HEK293 (cell line): ENCODE measurements around the gene XPNPEP1.

Experiments
- CTCF ChIA-PET: fragments of 350-600 bp; formaldehyde crosslinking; extraction: SDS; loops from one replicate; lab custom pipeline; 2021; ENCODE audit warnings: antibody characterized with exemption; lab: Yijun Ruan, JAX
- POLR2A ChIA-PET: fragments of 300-600 bp; formaldehyde crosslinking; extraction: SDS; loops from one replicate; lab custom pipeline; 2020; ENCODE audit warnings: antibody characterized with exemption, inconsistent platforms; lab: Yijun Ruan, JAX
- H3K27ac ChIP-seq: fragments of 200-500 bp; sonication (Bioruptor generic); 2 replicates; pipeline ENCODE4 v1.5.1; 2014; ENCODE audit warnings: low read depth, low read length, control low read depth, inconsistent platforms; ENCODE audit errors: extremely low read depth
- H3K36me3 ChIP-seq, 2 experiments: fragments of 200-500 bp in 1 of 2; sonication (Bioruptor generic) in 1 of 2; 1 replicate in 1 of 2; 2 replicates in 1 of 2; pipeline ENCODE4 v1.5.1; 2014 to 2017; ENCODE audit warnings: inconsistent platforms in 2 of 2, low read length in 2 of 2; ENCODE audit not compliant: control insufficient read depth in 2 of 2, insufficient read depth in 1 of 2
- H3K4me1 ChIP-seq: fragments of 200-500 bp; sonication (Bioruptor generic); 2 replicates; pipeline ENCODE4 v1.5.1; 2014; ENCODE audit warnings: mild to moderate bottlenecking, low read length, inconsistent platforms; ENCODE audit not compliant: control insufficient read depth, insufficient read depth
- H3K4me3 ChIP-seq: 2 replicates; pipeline ENCODE4 v1.5.1; 2011; ENCODE audit warnings: low read depth, mild to moderate bottlenecking, control low read depth, low read length, moderate library complexity
- H3K9me3 ChIP-seq: fragments of 200-500 bp; sonication (Bioruptor generic); 2 replicates; pipeline ENCODE4 v1.5.1; 2014; ENCODE audit warnings: low read depth, low read length, inconsistent platforms; ENCODE audit not compliant: control insufficient read depth, insufficient read depth
- GLIS2 ChIP-seq: fragments of 450-650 bp; formaldehyde crosslinking; IDR thresholded peaks from 2 replicates; pipeline ENCODE4 v1.5.1; 2016; ENCODE audit warnings: missing biosample characterization, missing genetic modification characterization
- PRDM1 ChIP-seq: fragments of 450-650 bp; formaldehyde crosslinking; IDR thresholded peaks from 2 replicates; pipeline ENCODE4; 2016; ENCODE audit warnings: missing biosample characterization, missing genetic modification characterization
- SCRT2 ChIP-seq: fragments of 450-650 bp; formaldehyde crosslinking; IDR thresholded peaks from 2 replicates; pipeline ENCODE4 v1.5.1; 2016; ENCODE audit warnings: missing biosample characterization, missing genetic modification characterization
- TCF7L2 ChIP-seq: IDR thresholded peaks from 2 replicates; pipeline ENCODE4 v1.6.1; 2011; ENCODE audit warnings: low read depth, mild to moderate bottlenecking, inconsistent platforms, low read length, moderate library complexity, borderline replicate concordance
- ZBTB17 ChIP-seq: fragments of 450-650 bp; formaldehyde crosslinking; IDR thresholded peaks from 2 replicates; pipeline ENCODE4 v1.5.1; 2016; ENCODE audit warnings: missing biosample characterization, missing genetic modification characterization
- ZBTB7A ChIP-seq: fragments of 450-650 bp; formaldehyde crosslinking; IDR thresholded peaks from 2 replicates; pipeline ENCODE4 v1.5.1; 2016; ENCODE audit warnings: low read depth, missing biosample characterization, missing genetic modification characterization
- ZNF23 ChIP-seq: fragments of 450-650 bp; formaldehyde crosslinking; IDR thresholded peaks from 2 replicates; pipeline ENCODE4 v1.5.1; 2016; ENCODE audit warnings: missing biosample characterization, missing genetic modification characterization, borderline replicate concordance
- ZNF623 ChIP-seq: fragments of 450-650 bp; formaldehyde crosslinking; IDR thresholded peaks from 2 replicates; pipeline ENCODE4 v1.5.1; 2016; ENCODE audit warnings: missing biosample characterization, missing genetic modification characterization
- ZNF791 ChIP-seq: fragments of 450-650 bp; formaldehyde crosslinking; IDR thresholded peaks from 2 replicates; pipeline ENCODE4 v1.5.1; 2016; ENCODE audit warnings: missing biosample characterization, missing genetic modification characterization
- ZSCAN30 ChIP-seq: fragments of 450-650 bp; IDR thresholded peaks from 2 replicates; pipeline ENCODE4 v1.5.1; 2018; ENCODE audit warnings: missing biosample characterization, mild to moderate bottlenecking, missing genetic modification characterization, moderate library complexity
- TF ChIP-seq, protein P1 (sequence below): fragments of 450-650 bp; formaldehyde crosslinking; IDR thresholded peaks from 2 replicates; pipeline ENCODE4 v1.5.0; 2017; ENCODE audit warnings: missing biosample characterization, missing genetic modification characterization, borderline replicate concordance
- TF ChIP-seq, protein P2 (sequence below): fragments of 450-650 bp; formaldehyde crosslinking; IDR thresholded peaks from 2 replicates; pipeline ENCODE4 v1.5.1; 2016; ENCODE audit warnings: missing biosample characterization, missing genetic modification characterization
- TF ChIP-seq, protein P3 (sequence below): fragments of 450-650 bp; formaldehyde crosslinking; IDR thresholded peaks from 2 replicates; pipeline ENCODE4 v1.5.1; 2017; ENCODE audit warnings: missing biosample characterization, missing genetic modification characterization
- TF ChIP-seq, protein P4 (sequence below): fragments of 450-650 bp; formaldehyde crosslinking; IDR thresholded peaks from 2 replicates; pipeline ENCODE4 v1.5.1; 2016; ENCODE audit warnings: missing biosample characterization, missing genetic modification characterization
- TF ChIP-seq, protein P5 (sequence below): fragments of 450-650 bp; formaldehyde crosslinking; IDR thresholded peaks from 2 replicates; pipeline ENCODE4 v1.5.1; 2017; ENCODE audit warnings: missing biosample characterization, missing genetic modification characterization
- TF ChIP-seq, protein P6 (sequence below): sonication (generic); formaldehyde crosslinking; IDR thresholded peaks from 2 replicates; pipeline ENCODE4 v1.8.1; 2022; ENCODE audit warnings: mild to moderate bottlenecking, moderate library complexity, missing genetic modification reagents
- TF ChIP-seq, protein P7 (sequence below): fragments of 450-650 bp; formaldehyde crosslinking; IDR thresholded peaks from 2 replicates; pipeline ENCODE4 v1.5.1; 2016; ENCODE audit warnings: missing biosample characterization, missing genetic modification characterization
- TF ChIP-seq, protein P8 (sequence below): fragments of 450-650 bp; formaldehyde crosslinking; IDR thresholded peaks from 2 replicates; pipeline ENCODE4 v1.5.1; 2016; ENCODE audit warnings: missing biosample characterization, missing genetic modification characterization
- TF ChIP-seq, protein P9 (sequence below): fragments of 450-650 bp; formaldehyde crosslinking; IDR thresholded peaks from 2 replicates; pipeline ENCODE4 v1.5.1; 2016; ENCODE audit warnings: missing biosample characterization, missing genetic modification characterization

Gene XPNPEP1

DNA sequence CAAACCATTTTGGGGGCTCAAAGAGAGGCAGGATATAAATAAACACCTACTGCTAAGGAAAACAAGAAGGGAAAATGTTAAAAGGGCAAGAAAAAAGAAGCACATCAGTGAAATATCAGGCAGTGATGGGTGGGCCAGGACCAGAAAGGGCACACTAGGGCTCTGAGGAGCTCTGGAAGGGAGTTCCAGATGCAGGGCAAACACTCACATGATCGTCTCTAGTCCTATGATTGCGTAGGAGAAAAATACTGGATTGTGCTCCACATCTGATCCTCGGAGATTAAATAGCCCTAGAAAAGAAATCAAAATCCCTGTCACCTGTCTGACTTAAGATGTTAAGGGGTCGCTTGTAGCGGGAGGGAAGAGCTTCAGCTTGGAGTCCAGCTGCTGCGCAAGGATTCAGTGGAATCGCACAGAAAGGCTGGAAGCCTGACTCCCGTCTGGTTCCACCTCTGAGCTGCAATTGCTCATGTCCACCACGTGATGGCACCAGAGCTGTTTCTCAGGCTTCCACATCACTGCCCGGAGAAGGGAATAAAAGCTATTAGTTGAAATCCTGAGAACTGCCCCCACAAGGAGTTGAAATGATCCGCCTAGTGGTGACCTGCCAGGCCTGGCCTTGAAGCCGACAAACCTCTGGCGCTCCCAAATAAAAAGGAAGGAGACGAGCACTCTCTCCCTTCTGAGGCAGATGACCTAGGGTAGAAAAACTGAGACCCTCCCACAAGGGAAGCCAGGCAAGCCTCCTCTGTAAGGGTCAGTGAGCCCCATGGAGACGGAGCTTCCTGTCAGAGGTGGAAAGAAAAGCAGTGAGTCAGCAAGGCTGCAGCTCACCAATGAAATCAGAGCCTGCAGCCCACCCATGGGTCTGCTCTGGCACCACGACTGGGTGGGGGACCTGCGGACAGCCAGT is 39.2 kb downstream of the XPNPEP1 start:
- CTCF ChIA-PET = interaction anchor here (0.6 to 2.9 kb wide), 65 partner anchors 9 to 1014 kb away, joined by 3 to 20 read pairs (median 4); partner anchors contain the start of gene MXI1
- POLR2A ChIA-PET = interaction anchor here (0.6 to 1.6 kb wide), 5 partner anchors 12 to 421 kb away, joined by 3 to 4 read pairs (median 3); partner anchors contain the start of gene ADD3
- no peaks in the 10 kb centered on the region for H3K9me3 ChIP-seq
- peaks cover 3% of the 10 kb centered on the region; the same call in 1 of the 2 replicates for H3K4me1 ChIP-seq
- peaks cover 13 to 79% of the 10 kb centered on the region in 2 experiments for H3K36me3 ChIP-seq
- H3K27ac ChIP-seq = no peak overlapping the region; the same call in 1 of the 2 replicates
- no peak overlapping the region for H3K4me3 ChIP-seq
- TF ChIP-seq, protein P1, sequence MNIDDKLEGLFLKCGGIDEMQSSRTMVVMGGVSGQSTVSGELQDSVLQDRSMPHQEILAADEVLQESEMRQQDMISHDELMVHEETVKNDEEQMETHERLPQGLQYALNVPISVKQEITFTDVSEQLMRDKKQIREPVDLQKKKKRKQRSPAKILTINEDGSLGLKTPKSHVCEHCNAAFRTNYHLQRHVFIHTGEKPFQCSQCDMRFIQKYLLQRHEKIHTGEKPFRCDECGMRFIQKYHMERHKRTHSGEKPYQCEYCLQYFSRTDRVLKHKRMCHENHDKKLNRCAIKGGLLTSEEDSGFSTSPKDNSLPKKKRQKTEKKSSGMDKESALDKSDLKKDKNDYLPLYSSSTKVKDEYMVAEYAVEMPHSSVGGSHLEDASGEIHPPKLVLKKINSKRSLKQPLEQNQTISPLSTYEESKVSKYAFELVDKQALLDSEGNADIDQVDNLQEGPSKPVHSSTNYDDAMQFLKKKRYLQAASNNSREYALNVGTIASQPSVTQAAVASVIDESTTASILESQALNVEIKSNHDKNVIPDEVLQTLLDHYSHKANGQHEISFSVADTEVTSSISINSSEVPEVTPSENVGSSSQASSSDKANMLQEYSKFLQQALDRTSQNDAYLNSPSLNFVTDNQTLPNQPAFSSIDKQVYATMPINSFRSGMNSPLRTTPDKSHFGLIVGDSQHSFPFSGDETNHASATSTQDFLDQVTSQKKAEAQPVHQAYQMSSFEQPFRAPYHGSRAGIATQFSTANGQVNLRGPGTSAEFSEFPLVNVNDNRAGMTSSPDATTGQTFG (tag by site-specific recombination) = no peak
- TF ChIP-seq ZNF23 = no peak
- peak; percentile 51; the same call in 1 of the 2 replicates for TF ChIP-seq ZSCAN30
- TF ChIP-seq, protein P2, sequence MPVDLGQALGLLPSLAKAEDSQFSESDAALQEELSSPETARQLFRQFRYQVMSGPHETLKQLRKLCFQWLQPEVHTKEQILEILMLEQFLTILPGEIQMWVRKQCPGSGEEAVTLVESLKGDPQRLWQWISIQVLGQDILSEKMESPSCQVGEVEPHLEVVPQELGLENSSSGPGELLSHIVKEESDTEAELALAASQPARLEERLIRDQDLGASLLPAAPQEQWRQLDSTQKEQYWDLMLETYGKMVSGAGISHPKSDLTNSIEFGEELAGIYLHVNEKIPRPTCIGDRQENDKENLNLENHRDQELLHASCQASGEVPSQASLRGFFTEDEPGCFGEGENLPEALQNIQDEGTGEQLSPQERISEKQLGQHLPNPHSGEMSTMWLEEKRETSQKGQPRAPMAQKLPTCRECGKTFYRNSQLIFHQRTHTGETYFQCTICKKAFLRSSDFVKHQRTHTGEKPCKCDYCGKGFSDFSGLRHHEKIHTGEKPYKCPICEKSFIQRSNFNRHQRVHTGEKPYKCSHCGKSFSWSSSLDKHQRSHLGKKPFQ (tag by site-specific recombination) = no peak
- peak; percentile 80 for TF ChIP-seq GLIS2 (tag by site-specific recombination)
- TF ChIP-seq ZBTB17 (tag by site-specific recombination) = peak; percentile 80
- no peak for TF ChIP-seq ZBTB7A
- TF ChIP-seq, protein P3, sequence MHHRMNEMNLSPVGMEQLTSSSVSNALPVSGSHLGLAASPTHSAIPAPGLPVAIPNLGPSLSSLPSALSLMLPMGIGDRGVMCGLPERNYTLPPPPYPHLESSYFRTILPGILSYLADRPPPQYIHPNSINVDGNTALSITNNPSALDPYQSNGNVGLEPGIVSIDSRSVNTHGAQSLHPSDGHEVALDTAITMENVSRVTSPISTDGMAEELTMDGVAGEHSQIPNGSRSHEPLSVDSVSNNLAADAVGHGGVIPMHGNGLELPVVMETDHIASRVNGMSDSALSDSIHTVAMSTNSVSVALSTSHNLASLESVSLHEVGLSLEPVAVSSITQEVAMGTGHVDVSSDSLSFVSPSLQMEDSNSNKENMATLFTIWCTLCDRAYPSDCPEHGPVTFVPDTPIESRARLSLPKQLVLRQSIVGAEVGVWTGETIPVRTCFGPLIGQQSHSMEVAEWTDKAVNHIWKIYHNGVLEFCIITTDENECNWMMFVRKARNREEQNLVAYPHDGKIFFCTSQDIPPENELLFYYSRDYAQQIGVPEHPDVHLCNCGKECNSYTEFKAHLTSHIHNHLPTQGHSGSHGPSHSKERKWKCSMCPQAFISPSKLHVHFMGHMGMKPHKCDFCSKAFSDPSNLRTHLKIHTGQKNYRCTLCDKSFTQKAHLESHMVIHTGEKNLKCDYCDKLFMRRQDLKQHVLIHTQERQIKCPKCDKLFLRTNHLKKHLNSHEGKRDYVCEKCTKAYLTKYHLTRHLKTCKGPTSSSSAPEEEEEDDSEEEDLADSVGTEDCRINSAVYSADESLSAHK (tag by site-specific recombination) = no peak
- no peak for TF ChIP-seq PRDM1 (tag by site-specific recombination)
- no peak for TF ChIP-seq SCRT2 (tag by site-specific recombination)
- TF ChIP-seq, protein P4, sequence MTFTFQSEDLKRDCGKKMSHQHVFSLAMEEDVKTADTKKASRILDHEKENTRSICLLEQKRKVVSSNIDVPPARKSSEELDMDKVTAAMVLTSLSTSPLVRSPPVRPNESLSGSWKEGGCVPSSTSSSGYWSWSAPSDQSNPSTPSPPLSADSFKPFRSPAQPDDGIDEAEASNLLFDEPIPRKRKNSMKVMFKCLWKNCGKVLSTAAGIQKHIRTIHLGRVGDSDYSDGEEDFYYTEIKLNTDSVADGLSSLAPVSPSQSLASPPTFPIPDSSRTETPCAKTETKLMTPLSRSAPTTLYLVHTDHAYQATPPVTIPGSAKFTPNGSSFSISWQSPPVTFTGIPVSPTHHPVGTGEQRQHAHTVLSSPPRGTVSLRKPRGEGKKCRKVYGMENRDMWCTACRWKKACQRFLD (tag by site-specific recombination) = no peak
- TF ChIP-seq, protein P5, sequence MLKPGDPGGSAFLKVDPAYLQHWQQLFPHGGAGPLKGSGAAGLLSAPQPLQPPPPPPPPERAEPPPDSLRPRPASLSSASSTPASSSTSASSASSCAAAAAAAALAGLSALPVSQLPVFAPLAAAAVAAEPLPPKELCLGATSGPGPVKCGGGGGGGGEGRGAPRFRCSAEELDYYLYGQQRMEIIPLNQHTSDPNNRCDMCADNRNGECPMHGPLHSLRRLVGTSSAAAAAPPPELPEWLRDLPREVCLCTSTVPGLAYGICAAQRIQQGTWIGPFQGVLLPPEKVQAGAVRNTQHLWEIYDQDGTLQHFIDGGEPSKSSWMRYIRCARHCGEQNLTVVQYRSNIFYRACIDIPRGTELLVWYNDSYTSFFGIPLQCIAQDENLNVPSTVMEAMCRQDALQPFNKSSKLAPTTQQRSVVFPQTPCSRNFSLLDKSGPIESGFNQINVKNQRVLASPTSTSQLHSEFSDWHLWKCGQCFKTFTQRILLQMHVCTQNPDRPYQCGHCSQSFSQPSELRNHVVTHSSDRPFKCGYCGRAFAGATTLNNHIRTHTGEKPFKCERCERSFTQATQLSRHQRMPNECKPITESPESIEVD (tag by site-specific recombination) = no peak
- no peak for TF ChIP-seq ZNF791 (tag by site-specific recombination)
- TF ChIP-seq, protein P6, sequence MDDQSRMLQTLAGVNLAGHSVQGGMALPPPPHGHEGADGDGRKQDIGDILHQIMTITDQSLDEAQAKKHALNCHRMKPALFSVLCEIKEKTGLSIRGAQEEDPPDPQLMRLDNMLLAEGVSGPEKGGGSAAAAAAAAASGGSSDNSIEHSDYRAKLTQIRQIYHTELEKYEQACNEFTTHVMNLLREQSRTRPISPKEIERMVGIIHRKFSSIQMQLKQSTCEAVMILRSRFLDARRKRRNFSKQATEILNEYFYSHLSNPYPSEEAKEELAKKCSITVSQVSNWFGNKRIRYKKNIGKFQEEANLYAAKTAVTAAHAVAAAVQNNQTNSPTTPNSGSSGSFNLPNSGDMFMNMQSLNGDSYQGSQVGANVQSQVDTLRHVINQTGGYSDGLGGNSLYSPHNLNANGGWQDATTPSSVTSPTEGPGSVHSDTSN (CRISPR knock-in tag) = no peak
- no peak for TF ChIP-seq TCF7L2
- TF ChIP-seq ZNF623 (tag by site-specific recombination) = no peak
- TF ChIP-seq, protein P7, sequence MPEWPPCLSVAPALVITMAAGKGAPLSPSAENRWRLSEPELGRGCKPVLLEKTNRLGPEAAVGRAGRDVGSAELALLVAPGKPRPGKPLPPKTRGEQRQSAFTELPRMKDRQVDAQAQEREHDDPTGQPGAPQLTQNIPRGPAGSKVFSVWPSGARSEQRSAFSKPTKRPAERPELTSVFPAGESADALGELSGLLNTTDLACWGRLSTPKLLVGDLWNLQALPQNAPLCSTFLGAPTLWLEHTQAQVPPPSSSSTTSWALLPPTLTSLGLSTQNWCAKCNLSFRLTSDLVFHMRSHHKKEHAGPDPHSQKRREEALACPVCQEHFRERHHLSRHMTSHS (tag by site-specific recombination) = no peak
- TF ChIP-seq, protein P8, sequence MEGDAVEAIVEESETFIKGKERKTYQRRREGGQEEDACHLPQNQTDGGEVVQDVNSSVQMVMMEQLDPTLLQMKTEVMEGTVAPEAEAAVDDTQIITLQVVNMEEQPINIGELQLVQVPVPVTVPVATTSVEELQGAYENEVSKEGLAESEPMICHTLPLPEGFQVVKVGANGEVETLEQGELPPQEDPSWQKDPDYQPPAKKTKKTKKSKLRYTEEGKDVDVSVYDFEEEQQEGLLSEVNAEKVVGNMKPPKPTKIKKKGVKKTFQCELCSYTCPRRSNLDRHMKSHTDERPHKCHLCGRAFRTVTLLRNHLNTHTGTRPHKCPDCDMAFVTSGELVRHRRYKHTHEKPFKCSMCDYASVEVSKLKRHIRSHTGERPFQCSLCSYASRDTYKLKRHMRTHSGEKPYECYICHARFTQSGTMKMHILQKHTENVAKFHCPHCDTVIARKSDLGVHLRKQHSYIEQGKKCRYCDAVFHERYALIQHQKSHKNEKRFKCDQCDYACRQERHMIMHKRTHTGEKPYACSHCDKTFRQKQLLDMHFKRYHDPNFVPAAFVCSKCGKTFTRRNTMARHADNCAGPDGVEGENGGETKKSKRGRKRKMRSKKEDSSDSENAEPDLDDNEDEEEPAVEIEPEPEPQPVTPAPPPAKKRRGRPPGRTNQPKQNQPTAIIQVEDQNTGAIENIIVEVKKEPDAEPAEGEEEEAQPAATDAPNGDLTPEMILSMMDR (tag by site-specific recombination) = peak; percentile 94
- TF ChIP-seq, protein P9, sequence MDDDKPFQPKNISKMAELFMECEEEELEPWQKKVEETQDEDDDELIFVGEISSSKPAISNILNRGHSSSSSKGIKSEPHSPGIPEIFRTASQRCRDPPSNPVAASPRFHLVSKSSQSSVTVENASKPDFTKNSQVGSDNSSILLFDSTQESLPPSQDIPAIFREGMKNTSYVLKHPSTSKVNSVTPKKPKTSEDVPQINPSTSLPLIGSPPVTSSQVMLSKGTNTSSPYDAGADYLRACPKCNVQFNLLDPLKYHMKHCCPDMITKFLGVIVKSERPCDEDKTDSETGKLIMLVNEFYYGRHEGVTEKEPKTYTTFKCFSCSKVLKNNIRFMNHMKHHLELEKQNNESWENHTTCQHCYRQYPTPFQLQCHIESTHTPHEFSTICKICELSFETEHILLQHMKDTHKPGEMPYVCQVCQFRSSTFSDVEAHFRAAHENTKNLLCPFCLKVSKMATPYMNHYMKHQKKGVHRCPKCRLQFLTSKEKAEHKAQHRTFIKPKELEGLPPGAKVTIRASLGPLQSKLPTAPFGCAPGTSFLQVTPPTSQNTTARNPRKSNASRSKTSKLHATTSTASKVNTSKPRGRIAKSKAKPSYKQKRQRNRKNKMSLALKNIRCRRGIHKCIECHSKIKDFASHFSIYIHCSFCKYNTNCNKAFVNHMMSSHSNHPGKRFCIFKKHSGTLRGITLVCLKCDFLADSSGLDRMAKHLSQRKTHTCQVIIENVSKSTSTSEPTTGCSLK (tag by site-specific recombination) = no peak
